HEK293 (cell line): ENCODE measurements around the gene DENND6B.

Experiments
- CTCF ChIA-PET: fragments of 350-600 bp; formaldehyde crosslinking; extraction: SDS; loops from one replicate; lab custom pipeline; 2021; ENCODE audit warnings: antibody characterized with exemption; lab: Yijun Ruan, JAX
- POLR2A ChIA-PET: fragments of 300-600 bp; formaldehyde crosslinking; extraction: SDS; loops from one replicate; lab custom pipeline; 2020; ENCODE audit warnings: antibody characterized with exemption, inconsistent platforms; lab: Yijun Ruan, JAX
- H3K27ac ChIP-seq: fragments of 200-500 bp; sonication (Bioruptor generic); 2 replicates; pipeline ENCODE4 v1.5.1; 2014; ENCODE audit warnings: low read depth, low read length, control low read depth, inconsistent platforms; ENCODE audit errors: extremely low read depth
- H3K36me3 ChIP-seq, 2 experiments: fragments of 200-500 bp in 1 of 2; sonication (Bioruptor generic) in 1 of 2; 1 replicate in 1 of 2; 2 replicates in 1 of 2; pipeline ENCODE4 v1.5.1; 2014 to 2017; ENCODE audit warnings: inconsistent platforms in 2 of 2, low read length in 2 of 2; ENCODE audit not compliant: control insufficient read depth in 2 of 2, insufficient read depth in 1 of 2
- H3K4me1 ChIP-seq: fragments of 200-500 bp; sonication (Bioruptor generic); 2 replicates; pipeline ENCODE4 v1.5.1; 2014; ENCODE audit warnings: mild to moderate bottlenecking, low read length, inconsistent platforms; ENCODE audit not compliant: control insufficient read depth, insufficient read depth
- H3K4me3 ChIP-seq: 2 replicates; pipeline ENCODE4 v1.5.1; 2011; ENCODE audit warnings: low read depth, mild to moderate bottlenecking, control low read depth, low read length, moderate library complexity
- H3K9me3 ChIP-seq: fragments of 200-500 bp; sonication (Bioruptor generic); 2 replicates; pipeline ENCODE4 v1.5.1; 2014; ENCODE audit warnings: low read depth, low read length, inconsistent platforms; ENCODE audit not compliant: control insufficient read depth, insufficient read depth
- FEZF1 ChIP-seq: fragments of 450-650 bp; formaldehyde crosslinking; IDR thresholded peaks from 2 replicates; pipeline ENCODE4 v1.5.1; 2016; ENCODE audit warnings: missing biosample characterization, missing genetic modification characterization
- GLI2 ChIP-seq: fragments of 450-650 bp; formaldehyde crosslinking; IDR thresholded peaks from 2 replicates; pipeline ENCODE4; 2017; ENCODE audit warnings: missing biosample characterization, missing genetic modification characterization, low read depth, borderline replicate concordance
- HOXA7 ChIP-seq: sonication (generic); formaldehyde crosslinking; IDR thresholded peaks from 2 replicates; pipeline ENCODE4 v1.8.1; 2022; ENCODE audit warnings: missing genetic modification reagents, borderline replicate concordance
- TCF7L2 ChIP-seq: IDR thresholded peaks from 2 replicates; pipeline ENCODE4 v1.6.1; 2011; ENCODE audit warnings: low read depth, mild to moderate bottlenecking, inconsistent platforms, low read length, moderate library complexity, borderline replicate concordance
- YY2 ChIP-seq: fragments of 450-650 bp; formaldehyde crosslinking; IDR thresholded peaks from 2 replicates; pipeline ENCODE4 v1.5.1; 2016; ENCODE audit warnings: missing biosample characterization, missing genetic modification characterization
- ZNF16 ChIP-seq: fragments of 450-650 bp; formaldehyde crosslinking; IDR thresholded peaks from 2 replicates; pipeline ENCODE4 v1.5.1; 2016; ENCODE audit warnings: low read depth, missing biosample characterization, missing genetic modification characterization
- ZNF2 ChIP-seq: fragments of 450-650 bp; formaldehyde crosslinking; IDR thresholded peaks from 2 replicates; pipeline ENCODE4 v1.5.1; 2016; ENCODE audit warnings: missing biosample characterization, missing genetic modification characterization
- ZNF335 ChIP-seq: fragments of 450-650 bp; formaldehyde crosslinking; conservative IDR thresholded peaks from 2 replicates; pipeline ENCODE4 v1.5.1; 2016; ENCODE audit warnings: missing biosample characterization, missing genetic modification characterization
- ZNF37A ChIP-seq: fragments of 450-650 bp; IDR thresholded peaks from 2 replicates; pipeline ENCODE4 v1.5.1; 2018; ENCODE audit warnings: missing biosample characterization, missing genetic modification characterization
- ZNF473 ChIP-seq: fragments of 450-650 bp; formaldehyde crosslinking; IDR thresholded peaks from 2 replicates; pipeline ENCODE4 v1.5.1; 2017; ENCODE audit warnings: missing biosample characterization, missing genetic modification characterization
- ZNF624 ChIP-seq: fragments of 450-650 bp; formaldehyde crosslinking; IDR thresholded peaks from 2 replicates; pipeline ENCODE4 v1.5.1; 2017; ENCODE audit warnings: missing biosample characterization, missing genetic modification characterization
- ZNF776 ChIP-seq: fragments of 450-650 bp; formaldehyde crosslinking; IDR thresholded peaks from 2 replicates; pipeline ENCODE4 v1.5.0; 2017; ENCODE audit warnings: missing biosample characterization, missing genetic modification characterization, borderline replicate concordance
- TF ChIP-seq, protein P1 (sequence below): fragments of 450-650 bp; formaldehyde crosslinking; IDR thresholded peaks from 2 replicates; pipeline ENCODE4 v1.5.1; 2017; ENCODE audit warnings: missing biosample characterization, missing genetic modification characterization
- TF ChIP-seq, protein P2 (sequence below): fragments of 450-650 bp; formaldehyde crosslinking; IDR thresholded peaks from 2 replicates; pipeline ENCODE4 v1.5.1; 2016; ENCODE audit warnings: missing biosample characterization, missing genetic modification characterization
- TF ChIP-seq, protein P3 (sequence below): fragments of 450-650 bp; formaldehyde crosslinking; optimal IDR thresholded peaks from 2 replicates; pipeline ENCODE3; 2016; ENCODE audit warnings: missing biosample characterization, mild to moderate bottlenecking, missing genetic modification characterization
- TF ChIP-seq, protein P4 (sequence below): fragments of 450-650 bp; formaldehyde crosslinking; IDR thresholded peaks from 2 replicates; pipeline ENCODE4 v1.5.1; 2017; ENCODE audit warnings: missing biosample characterization, missing genetic modification characterization
- TF ChIP-seq, protein P5 (sequence below): fragments of 450-650 bp; formaldehyde crosslinking; IDR thresholded peaks from 2 replicates; pipeline ENCODE4 v1.5.1; 2016; ENCODE audit warnings: missing biosample characterization, missing genetic modification characterization
- TF ChIP-seq, protein P6 (sequence below): fragments of 450-650 bp; formaldehyde crosslinking; conservative IDR thresholded peaks from 2 replicates; pipeline ENCODE4 v1.5.1; 2016; ENCODE audit warnings: low read depth, missing biosample characterization, missing genetic modification characterization

The DENND6B gene, protein sequence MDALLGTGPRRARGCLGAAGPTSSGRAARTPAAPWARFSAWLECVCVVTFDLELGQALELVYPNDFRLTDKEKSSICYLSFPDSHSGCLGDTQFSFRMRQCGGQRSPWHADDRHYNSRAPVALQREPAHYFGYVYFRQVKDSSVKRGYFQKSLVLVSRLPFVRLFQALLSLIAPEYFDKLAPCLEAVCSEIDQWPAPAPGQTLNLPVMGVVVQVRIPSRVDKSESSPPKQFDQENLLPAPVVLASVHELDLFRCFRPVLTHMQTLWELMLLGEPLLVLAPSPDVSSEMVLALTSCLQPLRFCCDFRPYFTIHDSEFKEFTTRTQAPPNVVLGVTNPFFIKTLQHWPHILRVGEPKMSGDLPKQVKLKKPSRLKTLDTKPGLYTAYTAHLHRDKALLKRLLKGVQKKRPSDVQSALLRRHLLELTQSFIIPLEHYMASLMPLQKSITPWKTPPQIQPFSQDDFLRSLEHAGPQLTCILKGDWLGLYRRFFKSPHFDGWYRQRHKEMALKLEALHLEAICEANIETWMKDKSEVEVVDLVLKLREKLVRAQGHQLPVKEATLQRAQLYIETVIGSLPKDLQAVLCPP

DNA sequence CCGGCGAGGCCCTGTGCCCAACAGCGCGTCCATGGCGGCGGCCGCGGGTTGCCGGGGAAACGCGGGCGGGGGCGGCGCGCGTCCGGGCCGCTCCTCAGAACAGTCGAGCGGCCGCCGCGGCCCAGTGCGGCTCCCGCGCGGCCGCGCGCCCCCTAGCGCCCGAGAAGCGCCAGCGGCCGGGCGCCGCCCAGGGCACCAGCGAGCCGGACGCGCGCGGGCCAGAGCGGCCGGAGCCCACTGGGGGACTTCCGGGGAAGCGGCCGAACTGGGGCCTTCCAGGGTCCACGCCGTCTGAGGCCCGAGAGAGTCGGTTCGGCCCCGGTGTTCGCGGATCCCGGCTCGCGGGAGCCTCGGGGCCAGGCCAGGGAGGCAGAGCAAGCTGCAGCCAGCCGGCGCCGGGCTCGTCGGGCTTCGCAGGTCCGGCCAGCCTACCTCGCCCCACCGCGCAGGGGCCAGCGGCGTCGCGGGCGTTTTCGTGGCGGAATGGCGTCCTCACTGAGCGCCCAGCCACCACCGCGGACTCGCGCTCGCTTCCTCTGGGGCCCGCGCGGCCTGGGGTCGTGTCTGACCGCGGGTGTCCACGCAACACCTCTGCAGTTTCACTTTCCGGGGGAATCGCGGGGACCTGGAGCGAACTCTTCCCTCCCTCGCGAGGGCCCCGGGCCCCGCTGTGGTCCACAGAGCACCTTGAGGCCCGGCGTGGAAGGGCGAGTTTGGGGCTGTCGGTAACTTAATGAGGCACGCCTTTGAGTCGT lies at the start of gene DENND6B:
Gene DENND6B, minus strand, starts transcription at position 57 of the 755 bp plus-strand sequence. Its CDS starts 24 bp downstream, at position 33.
- CTCF ChIA-PET, result interaction anchor here (0.6 to 5.3 kb wide), 16 partner anchors 10 to 171 kb away, joined by 3 to 36 read pairs (median 4); partner anchors contain the start of gene HDAC10
- Histone ChIP-seq H3K36me3 (no peaks in the 10 kb centered on the region), H3K4me1 (no peaks in the 10 kb centered on the region), H3K27ac (peak within 1 kb of the TSS; percentile 85), H3K9me3 (no peaks in the 10 kb centered on the region), H3K4me3 (peak within 1 kb of the TSS; percentile 66)
- POLR2A ChIA-PET, result interaction anchor here (0.5 to 1.7 kb wide), 5 partner anchors 15 to 116 kb away, joined by 3 to 9 read pairs (median 4); no protein-coding TSS in a partner anchor
- TF ChIP-seq YY2, result peak; percentile 62; the same call in 1 of the 2 replicates
- TF ChIP-seq ZNF16, result no peak
- TF ChIP-seq, protein P1, sequence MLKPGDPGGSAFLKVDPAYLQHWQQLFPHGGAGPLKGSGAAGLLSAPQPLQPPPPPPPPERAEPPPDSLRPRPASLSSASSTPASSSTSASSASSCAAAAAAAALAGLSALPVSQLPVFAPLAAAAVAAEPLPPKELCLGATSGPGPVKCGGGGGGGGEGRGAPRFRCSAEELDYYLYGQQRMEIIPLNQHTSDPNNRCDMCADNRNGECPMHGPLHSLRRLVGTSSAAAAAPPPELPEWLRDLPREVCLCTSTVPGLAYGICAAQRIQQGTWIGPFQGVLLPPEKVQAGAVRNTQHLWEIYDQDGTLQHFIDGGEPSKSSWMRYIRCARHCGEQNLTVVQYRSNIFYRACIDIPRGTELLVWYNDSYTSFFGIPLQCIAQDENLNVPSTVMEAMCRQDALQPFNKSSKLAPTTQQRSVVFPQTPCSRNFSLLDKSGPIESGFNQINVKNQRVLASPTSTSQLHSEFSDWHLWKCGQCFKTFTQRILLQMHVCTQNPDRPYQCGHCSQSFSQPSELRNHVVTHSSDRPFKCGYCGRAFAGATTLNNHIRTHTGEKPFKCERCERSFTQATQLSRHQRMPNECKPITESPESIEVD (tag by site-specific recombination), result no peak
- TF ChIP-seq, protein P2, sequence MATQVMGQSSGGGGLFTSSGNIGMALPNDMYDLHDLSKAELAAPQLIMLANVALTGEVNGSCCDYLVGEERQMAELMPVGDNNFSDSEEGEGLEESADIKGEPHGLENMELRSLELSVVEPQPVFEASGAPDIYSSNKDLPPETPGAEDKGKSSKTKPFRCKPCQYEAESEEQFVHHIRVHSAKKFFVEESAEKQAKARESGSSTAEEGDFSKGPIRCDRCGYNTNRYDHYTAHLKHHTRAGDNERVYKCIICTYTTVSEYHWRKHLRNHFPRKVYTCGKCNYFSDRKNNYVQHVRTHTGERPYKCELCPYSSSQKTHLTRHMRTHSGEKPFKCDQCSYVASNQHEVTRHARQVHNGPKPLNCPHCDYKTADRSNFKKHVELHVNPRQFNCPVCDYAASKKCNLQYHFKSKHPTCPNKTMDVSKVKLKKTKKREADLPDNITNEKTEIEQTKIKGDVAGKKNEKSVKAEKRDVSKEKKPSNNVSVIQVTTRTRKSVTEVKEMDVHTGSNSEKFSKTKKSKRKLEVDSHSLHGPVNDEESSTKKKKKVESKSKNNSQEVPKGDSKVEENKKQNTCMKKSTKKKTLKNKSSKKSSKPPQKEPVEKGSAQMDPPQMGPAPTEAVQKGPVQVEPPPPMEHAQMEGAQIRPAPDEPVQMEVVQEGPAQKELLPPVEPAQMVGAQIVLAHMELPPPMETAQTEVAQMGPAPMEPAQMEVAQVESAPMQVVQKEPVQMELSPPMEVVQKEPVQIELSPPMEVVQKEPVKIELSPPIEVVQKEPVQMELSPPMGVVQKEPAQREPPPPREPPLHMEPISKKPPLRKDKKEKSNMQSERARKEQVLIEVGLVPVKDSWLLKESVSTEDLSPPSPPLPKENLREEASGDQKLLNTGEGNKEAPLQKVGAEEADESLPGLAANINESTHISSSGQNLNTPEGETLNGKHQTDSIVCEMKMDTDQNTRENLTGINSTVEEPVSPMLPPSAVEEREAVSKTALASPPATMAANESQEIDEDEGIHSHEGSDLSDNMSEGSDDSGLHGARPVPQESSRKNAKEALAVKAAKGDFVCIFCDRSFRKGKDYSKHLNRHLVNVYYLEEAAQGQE (tag by site-specific recombination), result no peak
- no peak for TF ChIP-seq HOXA7 (CRISPR knock-in tag)
- no peak for TF ChIP-seq ZNF473 (tag by site-specific recombination)
- TF ChIP-seq, protein P3, sequence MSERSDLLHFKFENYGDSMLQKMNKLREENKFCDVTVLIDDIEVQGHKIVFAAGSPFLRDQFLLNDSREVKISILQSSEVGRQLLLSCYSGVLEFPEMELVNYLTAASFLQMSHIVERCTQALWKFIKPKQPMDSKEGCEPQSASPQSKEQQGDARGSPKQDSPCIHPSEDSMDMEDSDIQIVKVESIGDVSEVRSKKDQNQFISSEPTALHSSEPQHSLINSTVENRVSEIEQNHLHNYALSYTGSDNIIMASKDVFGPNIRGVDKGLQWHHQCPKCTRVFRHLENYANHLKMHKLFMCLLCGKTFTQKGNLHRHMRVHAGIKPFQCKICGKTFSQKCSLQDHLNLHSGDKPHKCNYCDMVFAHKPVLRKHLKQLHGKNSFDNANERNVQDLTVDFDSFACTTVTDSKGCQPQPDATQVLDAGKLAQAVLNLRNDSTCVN (tag by site-specific recombination), result peak; percentile 76
- TF ChIP-seq ZNF335 (tag by site-specific recombination), result peak; percentile 56
- TF ChIP-seq ZNF37A (tag by site-specific recombination), result no peak
- TF ChIP-seq FEZF1 (tag by site-specific recombination), result no peak
- no peak for TF ChIP-seq GLI2
- no peak for TF ChIP-seq TCF7L2
- no peak for TF ChIP-seq ZNF2 (tag by site-specific recombination)
- TF ChIP-seq, protein P4, sequence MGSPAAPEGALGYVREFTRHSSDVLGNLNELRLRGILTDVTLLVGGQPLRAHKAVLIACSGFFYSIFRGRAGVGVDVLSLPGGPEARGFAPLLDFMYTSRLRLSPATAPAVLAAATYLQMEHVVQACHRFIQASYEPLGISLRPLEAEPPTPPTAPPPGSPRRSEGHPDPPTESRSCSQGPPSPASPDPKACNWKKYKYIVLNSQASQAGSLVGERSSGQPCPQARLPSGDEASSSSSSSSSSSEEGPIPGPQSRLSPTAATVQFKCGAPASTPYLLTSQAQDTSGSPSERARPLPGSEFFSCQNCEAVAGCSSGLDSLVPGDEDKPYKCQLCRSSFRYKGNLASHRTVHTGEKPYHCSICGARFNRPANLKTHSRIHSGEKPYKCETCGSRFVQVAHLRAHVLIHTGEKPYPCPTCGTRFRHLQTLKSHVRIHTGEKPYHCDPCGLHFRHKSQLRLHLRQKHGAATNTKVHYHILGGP, result no peak
- no peak for TF ChIP-seq ZNF624
- TF ChIP-seq, protein P5, sequence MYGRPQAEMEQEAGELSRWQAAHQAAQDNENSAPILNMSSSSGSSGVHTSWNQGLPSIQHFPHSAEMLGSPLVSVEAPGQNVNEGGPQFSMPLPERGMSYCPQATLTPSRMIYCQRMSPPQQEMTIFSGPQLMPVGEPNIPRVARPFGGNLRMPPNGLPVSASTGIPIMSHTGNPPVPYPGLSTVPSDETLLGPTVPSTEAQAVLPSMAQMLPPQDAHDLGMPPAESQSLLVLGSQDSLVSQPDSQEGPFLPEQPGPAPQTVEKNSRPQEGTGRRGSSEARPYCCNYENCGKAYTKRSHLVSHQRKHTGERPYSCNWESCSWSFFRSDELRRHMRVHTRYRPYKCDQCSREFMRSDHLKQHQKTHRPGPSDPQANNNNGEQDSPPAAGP (tag by site-specific recombination), result peak; percentile 48; the same call in 1 of the 2 replicates
- TF ChIP-seq, protein P6, sequence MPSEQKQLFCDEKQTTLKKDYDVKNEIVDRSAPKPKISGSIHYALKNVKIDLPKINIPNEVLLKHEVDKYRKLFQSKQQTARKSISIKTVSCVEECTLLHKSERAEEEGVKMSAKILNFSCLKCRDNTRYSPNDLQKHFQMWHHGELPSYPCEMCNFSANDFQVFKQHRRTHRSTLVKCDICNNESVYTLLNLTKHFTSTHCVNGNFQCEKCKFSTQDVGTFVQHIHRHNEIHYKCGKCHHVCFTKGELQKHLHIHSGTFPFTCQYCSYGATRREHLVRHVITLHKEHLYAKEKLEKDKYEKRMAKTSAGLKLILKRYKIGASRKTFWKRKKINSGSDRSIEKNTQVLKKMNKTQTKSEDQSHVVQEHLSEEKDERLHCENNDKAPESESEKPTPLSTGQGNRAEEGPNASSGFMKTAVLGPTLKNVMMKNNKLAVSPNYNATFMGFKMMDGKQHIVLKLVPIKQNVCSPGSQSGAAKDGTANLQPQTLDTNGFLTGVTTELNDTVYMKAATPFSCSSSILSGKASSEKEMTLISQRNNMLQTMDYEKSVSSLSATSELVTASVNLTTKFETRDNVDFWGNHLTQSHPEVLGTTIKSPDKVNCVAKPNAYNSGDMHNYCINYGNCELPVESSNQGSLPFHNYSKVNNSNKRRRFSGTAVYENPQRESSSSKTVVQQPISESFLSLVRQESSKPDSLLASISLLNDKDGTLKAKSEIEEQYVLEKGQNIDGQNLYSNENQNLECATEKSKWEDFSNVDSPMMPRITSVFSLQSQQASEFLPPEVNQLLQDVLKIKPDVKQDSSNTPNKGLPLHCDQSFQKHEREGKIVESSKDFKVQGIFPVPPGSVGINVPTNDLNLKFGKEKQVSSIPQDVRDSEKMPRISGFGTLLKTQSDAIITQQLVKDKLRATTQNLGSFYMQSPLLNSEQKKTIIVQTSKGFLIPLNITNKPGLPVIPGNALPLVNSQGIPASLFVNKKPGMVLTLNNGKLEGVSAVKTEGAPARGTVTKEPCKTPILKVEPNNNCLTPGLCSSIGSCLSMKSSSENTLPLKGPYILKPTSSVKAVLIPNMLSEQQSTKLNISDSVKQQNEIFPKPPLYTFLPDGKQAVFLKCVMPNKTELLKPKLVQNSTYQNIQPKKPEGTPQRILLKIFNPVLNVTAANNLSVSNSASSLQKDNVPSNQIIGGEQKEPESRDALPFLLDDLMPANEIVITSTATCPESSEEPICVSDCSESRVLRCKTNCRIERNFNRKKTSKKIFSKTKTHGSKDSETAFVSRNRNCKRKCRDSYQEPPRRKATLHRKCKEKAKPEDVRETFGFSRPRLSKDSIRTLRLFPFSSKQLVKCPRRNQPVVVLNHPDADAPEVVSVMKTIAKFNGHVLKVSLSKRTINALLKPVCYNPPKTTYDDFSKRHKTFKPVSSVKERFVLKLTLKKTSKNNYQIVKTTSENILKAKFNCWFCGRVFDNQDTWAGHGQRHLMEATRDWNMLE (tag by site-specific recombination), result peak; percentile 33; the same call in 1 of the 2 replicates
- no peak for TF ChIP-seq ZNF776 (tag by site-specific recombination)
